ENCODE data around the gene TNRC6C.
"Not testable (repeated sequence)": the region's sequence is repeated elsewhere in the genome, so short reads cannot be mapped to it uniquely, and the experiment has no call there.

TNRC6C gene

GRCh38 chr17:78129351-78130089 is 171.0 kb downstream of the TNRC6C start:
- peak; percentile 55 for DNase-seq

- DNase-seq = no peak
These were observed 171.6 kb downstream of the TNRC6C start for GRCh38 chr17:78130090-78130436.

- DNase-seq = peak; percentile 95
These were observed 172.1 kb downstream of the TNRC6C start, which contains the start of gene TMC8 for GRCh38 chr17:78130437-78131101. Gene TMC8, plus strand, starts transcription at chr17:78130771. Its CDS starts 818 bp downstream, at chr17:78131589.

GRCh38 chr17:78131172-78132083 is 172.9 kb downstream of the TNRC6C start:
- DNase-seq = no peak

GRCh38 chr17:78132084-78132676 is 173.7 kb downstream of the TNRC6C start:
- DNase-seq = peak; percentile 53

GRCh38 chr17:78132767-78133178 is 174.3 kb downstream of the TNRC6C start:
- no peak for DNase-seq

GRCh38 chr17:78133179-78133951 is 174.9 kb downstream of the TNRC6C start:
- DNase-seq = no peak

GRCh38 chr17:78133971-78134898 is 175.7 kb downstream of the TNRC6C start:
- peak; percentile 54 for DNase-seq

GRCh38 chr17:78134899-78135385 is 176.4 kb downstream of the TNRC6C start:
- no peak for DNase-seq

- DNase-seq = no peak
These were observed 177.5 kb downstream of the TNRC6C start for GRCh38 chr17:78135858-78136500.

GRCh38 chr17:78137392-78138203 is 179.1 kb downstream of the TNRC6C start:
- DNase-seq = no peak

- no peak for DNase-seq
These were observed 179.9 kb downstream of the TNRC6C start for GRCh38 chr17:78138204-78139060.

- DNase-seq = not testable (repeated sequence)
These were observed 181.3 kb downstream of the TNRC6C start for GRCh38 chr17:78139861-78140168.

GRCh38 chr17:78140169-78141051 is 181.9 kb downstream of the TNRC6C start:
- DNase-seq = peak; percentile 99

- no peak for DNase-seq
These were observed 183.1 kb downstream of the TNRC6C start for GRCh38 chr17:78141437-78142118.

- no peak for DNase-seq
These were observed 183.8 kb downstream of the TNRC6C start for GRCh38 chr17:78142119-78142861.

Measured in GDM1 (cell line).